OCI-LY3 (cell line): ENCODE measurements around the gene SETDB1.

Source experiments
- H2AFZ ChIP-seq: fragments of 200-600, 300-600 bp; shearing (Covaris generic); 2 replicates; pipeline ENCODE4 v1.6.0; 2014; ENCODE audit warnings: antibody characterized with exemption, low read depth, low read length
- H3K27ac ChIP-seq: fragments of 200-600, 300-600 bp; sonication (generic); 2 replicates; pipeline ENCODE4 v1.5.1; 2014; ENCODE audit warnings: mild to moderate bottlenecking, low read length, moderate library complexity, mixed read lengths
- H3K27me3 ChIP-seq: fragments of 200-600, 300-600 bp; sonication (generic); 2 replicates; pipeline ENCODE4 v1.6.1; 2014; ENCODE audit warnings: low read depth, low read length, mixed read lengths
- H3K36me3 ChIP-seq: fragments of 200-600, 300-600 bp; sonication (generic); replicated peaks from 2 replicates; pipeline ENCODE3; 2014; ENCODE audit warnings: low read depth, low read length, mixed read lengths
- H3K4me1 ChIP-seq: fragments of 300-600, 200-600 bp; sonication (generic); 2 replicates; pipeline ENCODE4 v1.6.1; 2014; ENCODE audit warnings: low read length, mixed read lengths
- H3K4me2 ChIP-seq: fragments of 200-600, 300-600 bp; sonication (generic); 2 replicates; pipeline ENCODE4 v1.6.1; 2014; ENCODE audit warnings: low read length, mixed read lengths
- H3K4me3 ChIP-seq: fragments of 300-600, 200-600 bp; sonication (generic); 2 replicates; pipeline ENCODE4 v1.5.1; 2014; ENCODE audit warnings: antibody characterized with exemption, mild to moderate bottlenecking, low read length, moderate library complexity
- H3K79me2 ChIP-seq: fragments of 300-600, 200-600 bp; shearing (Covaris generic); 2 replicates; pipeline ENCODE4 v1.6.1; 2014; ENCODE audit warnings: mild to moderate bottlenecking, low read length, mixed read lengths
- H3K9ac ChIP-seq: fragments of 300-600, 200-600 bp; shearing (Covaris generic); 2 replicates; pipeline ENCODE4 v1.6.0; 2014; ENCODE audit warnings: mild to moderate bottlenecking, low read length, moderate library complexity
- H3K9me3 ChIP-seq: fragments of 200-600, 300-600 bp; shearing (Covaris generic); 2 replicates; pipeline ENCODE4 v1.6.1; 2014; ENCODE audit warnings: low read length, mixed read lengths; ENCODE audit not compliant: insufficient read depth
- H4K20me1 ChIP-seq: fragments of 200-600, 300-600 bp; sonication (generic); 2 replicates; pipeline ENCODE4 v1.6.1; 2016; ENCODE audit warnings: low read length, mixed read lengths; ENCODE audit not compliant: insufficient read depth
- EZH2phosphoT487 ChIP-seq: fragments of 200-600 bp; shearing (Covaris generic); IDR thresholded peaks from 2 replicates; pipeline ENCODE4 v1.6.1; 2018; ENCODE audit warnings: antibody characterized with exemption, mixed run types, low read depth
- TF ChIP-seq, protein P1 (sequence below): fragments of 200-600, 300-600 bp; sonication (generic); IDR thresholded peaks from 2 replicates; pipeline ENCODE4 v1.5.1; 2014; ENCODE audit warnings: antibody characterized with exemption, low read length, low read depth

The SETDB1 gene

DNA sequence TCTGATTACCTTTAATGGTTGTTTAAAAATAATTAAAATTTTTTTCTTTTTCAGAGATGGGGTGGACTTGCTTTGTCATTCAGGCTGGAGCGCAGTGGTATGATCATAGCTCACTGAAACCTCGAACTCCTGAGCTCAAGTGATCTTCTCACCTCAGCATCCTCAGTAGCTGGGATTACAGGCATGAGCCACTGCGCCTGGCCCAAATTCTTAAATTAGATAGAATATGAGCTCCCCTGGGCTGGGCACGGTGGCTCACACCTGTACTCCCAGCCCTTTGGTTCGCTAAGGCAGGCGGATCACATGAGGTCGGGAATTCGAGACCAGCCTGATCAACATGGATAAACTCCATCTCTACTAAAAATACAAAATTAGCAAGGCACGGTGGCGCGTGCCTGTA lies 31.5 kb downstream of the SETDB1 start:
- Histone ChIP-seq H3K4me1 (no peaks in the 10 kb centered on the region), H2AFZ (no peak overlapping the region), H3K27ac (no peak overlapping the region), H3K9ac (no peak overlapping the region), H3K36me3 (peaks cover 59% of the 10 kb centered on the region), H3K4me2 (no peak overlapping the region), H3K9me3 (no peaks in the 10 kb centered on the region), H3K79me2 (no peaks in the 10 kb centered on the region), H3K27me3 (no peaks in the 10 kb centered on the region), H3K4me3 (no peak overlapping the region), H4K20me1 (no peaks in the 10 kb centered on the region)
- TF ChIP-seq, protein P1, sequence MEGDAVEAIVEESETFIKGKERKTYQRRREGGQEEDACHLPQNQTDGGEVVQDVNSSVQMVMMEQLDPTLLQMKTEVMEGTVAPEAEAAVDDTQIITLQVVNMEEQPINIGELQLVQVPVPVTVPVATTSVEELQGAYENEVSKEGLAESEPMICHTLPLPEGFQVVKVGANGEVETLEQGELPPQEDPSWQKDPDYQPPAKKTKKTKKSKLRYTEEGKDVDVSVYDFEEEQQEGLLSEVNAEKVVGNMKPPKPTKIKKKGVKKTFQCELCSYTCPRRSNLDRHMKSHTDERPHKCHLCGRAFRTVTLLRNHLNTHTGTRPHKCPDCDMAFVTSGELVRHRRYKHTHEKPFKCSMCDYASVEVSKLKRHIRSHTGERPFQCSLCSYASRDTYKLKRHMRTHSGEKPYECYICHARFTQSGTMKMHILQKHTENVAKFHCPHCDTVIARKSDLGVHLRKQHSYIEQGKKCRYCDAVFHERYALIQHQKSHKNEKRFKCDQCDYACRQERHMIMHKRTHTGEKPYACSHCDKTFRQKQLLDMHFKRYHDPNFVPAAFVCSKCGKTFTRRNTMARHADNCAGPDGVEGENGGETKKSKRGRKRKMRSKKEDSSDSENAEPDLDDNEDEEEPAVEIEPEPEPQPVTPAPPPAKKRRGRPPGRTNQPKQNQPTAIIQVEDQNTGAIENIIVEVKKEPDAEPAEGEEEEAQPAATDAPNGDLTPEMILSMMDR: no peak
- TF ChIP-seq EZH2phosphoT487: no peak

DNA sequence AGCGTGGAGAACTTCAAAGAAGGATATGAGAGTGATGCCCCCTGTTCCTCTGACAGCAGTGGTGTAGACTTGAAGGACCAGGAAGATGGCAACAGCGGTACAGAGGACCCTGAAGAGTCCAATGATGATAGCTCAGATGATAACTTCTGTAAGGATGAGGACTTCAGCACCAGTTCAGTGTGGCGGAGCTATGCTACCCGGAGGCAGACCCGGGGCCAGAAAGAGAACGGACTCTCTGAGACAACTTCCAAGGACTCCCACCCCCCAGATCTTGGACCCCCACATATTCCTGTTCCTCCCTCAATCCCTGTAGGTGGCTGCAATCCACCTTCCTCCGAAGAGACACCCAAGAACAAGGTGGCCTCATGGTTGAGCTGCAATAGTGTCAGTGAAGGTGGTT lies 34.5 kb downstream of the SETDB1 start:
- Histone ChIP-seq H3K27me3 (no peaks in the 10 kb centered on the region), H3K4me1 (no peaks in the 10 kb centered on the region), H4K20me1 (no peaks in the 10 kb centered on the region), H3K9ac (no peak overlapping the region), H3K4me3 (no peak overlapping the region), H3K4me2 (no peak overlapping the region), H3K9me3 (no peaks in the 10 kb centered on the region), H3K27ac (no peak overlapping the region), H3K79me2 (no peaks in the 10 kb centered on the region), H2AFZ (no peak overlapping the region), H3K36me3 (peaks cover 69% of the 10 kb centered on the region)
- TF ChIP-seq, protein P1: no peak

GRCh38 chr1:150961756-150962155 lies 35.6 kb downstream of the SETDB1 start:
- H3K79me2 ChIP-seq: no peaks in the 10 kb centered on the region
- no peaks in the 10 kb centered on the region for H3K4me1 ChIP-seq
- H3K9me3 ChIP-seq: no peaks in the 10 kb centered on the region
- H3K9ac ChIP-seq: no peak overlapping the region
- TF ChIP-seq, protein P1: no peak
- no peak for TF ChIP-seq EZH2phosphoT487
- no peak overlapping the region for H3K4me2 ChIP-seq
- no peaks in the 10 kb centered on the region for H3K27me3 ChIP-seq
- H2AFZ ChIP-seq: no peak overlapping the region
- H3K4me3 ChIP-seq: no peak overlapping the region
- no peak overlapping the region for H3K27ac ChIP-seq
- H3K36me3 ChIP-seq: peaks cover 75% of the 10 kb centered on the region
- H4K20me1 ChIP-seq: no peaks in the 10 kb centered on the region

- Histone ChIP-seq H4K20me1 (no peaks in the 10 kb centered on the region), H3K79me2 (peaks cover 5% of the 10 kb centered on the region), H3K4me1 (no peaks in the 10 kb centered on the region), H3K27ac (no peak overlapping the region), H3K4me3 (no peak overlapping the region), H3K4me2 (no peak overlapping the region), H3K9me3 (no peaks in the 10 kb centered on the region), H3K36me3 (peaks cover 87% of the 10 kb centered on the region), H3K9ac (no peak overlapping the region), H2AFZ (no peak overlapping the region), H3K27me3 (no peaks in the 10 kb centered on the region)
- TF ChIP-seq EZH2phosphoT487: no peak
- TF ChIP-seq, protein P1: no peak
These were observed 37.4 kb downstream of the SETDB1 start for GRCh38 chr1:150963321-150964163.
